Mammary epithelial cell (primary cell): ENCODE data around the gene PCBD2.

ENCODE experiments used
- CTCF ChIP-seq, 2 donors: IDR thresholded peaks in 1 of 2; conservative IDR thresholded peaks in 1 of 2; 2 replicates each; pipeline ENCODE4 v1.5.1; 2011 to 2012; ENCODE audit warnings: inconsistent platforms in 2 of 2, low read length in 2 of 2, mild to moderate bottlenecking in 2 of 2, control low read depth in 1 of 2, low read depth in 1 of 2; ENCODE audit not compliant: insufficient read depth in 1 of 2; ENCODE audit errors: extremely low read depth in 1 of 2
- EZH2 ChIP-seq: IDR thresholded peaks from 2 replicates; pipeline ENCODE4 v1.6.1; 2012; ENCODE audit warnings: low read length, inconsistent platforms, borderline replicate concordance

GRCh38 chr5:134948911-134949310 lies 44.0 kb downstream of the PCBD2 start:
- TF ChIP-seq EZH2 = no peak
- no peak for TF ChIP-seq CTCF (conservative IDR thresholded peaks at IDR 0.05 in 1 of 2, IDR thresholded peaks at IDR 0.05 in 1 of 2; ENCODE audit: extremely low read depth in 1 of 2, insufficient read depth in 1 of 2, low read depth in 1 of 2, low read length in 2 of 2)
